ENCODE data around the gene GADD45GIP1.

DNA sequence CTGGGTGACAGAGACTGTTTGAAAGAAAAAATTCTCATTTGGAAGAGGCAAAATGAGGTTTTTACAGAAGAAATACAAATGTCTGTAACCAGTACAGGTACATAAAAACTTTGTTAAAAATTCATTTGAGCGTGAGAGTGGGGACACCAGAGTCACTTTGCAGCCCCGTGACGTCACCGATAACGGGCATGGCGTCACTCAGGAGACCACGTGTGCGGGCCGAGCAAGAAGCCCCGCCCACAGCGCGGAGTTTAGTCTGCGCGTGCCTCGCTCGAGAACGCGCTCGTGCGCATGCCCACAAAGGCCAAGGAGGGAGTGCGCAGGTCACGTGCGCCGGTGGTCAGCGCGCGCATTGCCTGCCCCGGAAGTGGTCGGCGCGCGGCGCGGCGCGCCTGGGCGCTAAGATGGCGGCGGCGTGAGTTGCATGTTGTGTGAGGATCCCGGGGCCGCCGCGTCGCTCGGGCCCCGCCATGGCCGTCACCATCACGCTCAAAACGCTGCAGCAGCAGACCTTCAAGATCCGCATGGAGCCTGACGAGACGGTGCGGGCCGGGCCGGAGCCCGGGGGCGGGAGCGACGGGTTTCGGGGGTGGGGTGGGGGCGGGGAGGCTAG is 11.4 kb downstream of the GADD45GIP1 start, which contains the start of gene RAD23A:
- peak; percentile 86 for TF ChIP-seq POLR2A (IDR thresholded peaks at IDR 0.05)
- TF ChIP-seq, protein P1, sequence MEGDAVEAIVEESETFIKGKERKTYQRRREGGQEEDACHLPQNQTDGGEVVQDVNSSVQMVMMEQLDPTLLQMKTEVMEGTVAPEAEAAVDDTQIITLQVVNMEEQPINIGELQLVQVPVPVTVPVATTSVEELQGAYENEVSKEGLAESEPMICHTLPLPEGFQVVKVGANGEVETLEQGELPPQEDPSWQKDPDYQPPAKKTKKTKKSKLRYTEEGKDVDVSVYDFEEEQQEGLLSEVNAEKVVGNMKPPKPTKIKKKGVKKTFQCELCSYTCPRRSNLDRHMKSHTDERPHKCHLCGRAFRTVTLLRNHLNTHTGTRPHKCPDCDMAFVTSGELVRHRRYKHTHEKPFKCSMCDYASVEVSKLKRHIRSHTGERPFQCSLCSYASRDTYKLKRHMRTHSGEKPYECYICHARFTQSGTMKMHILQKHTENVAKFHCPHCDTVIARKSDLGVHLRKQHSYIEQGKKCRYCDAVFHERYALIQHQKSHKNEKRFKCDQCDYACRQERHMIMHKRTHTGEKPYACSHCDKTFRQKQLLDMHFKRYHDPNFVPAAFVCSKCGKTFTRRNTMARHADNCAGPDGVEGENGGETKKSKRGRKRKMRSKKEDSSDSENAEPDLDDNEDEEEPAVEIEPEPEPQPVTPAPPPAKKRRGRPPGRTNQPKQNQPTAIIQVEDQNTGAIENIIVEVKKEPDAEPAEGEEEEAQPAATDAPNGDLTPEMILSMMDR (IDR thresholded peaks at IDR 0.05): no peak

Data from right lobe of liver (tissue), 4 donors.